Activated CD4-positive, alpha-beta T cell treated with anti-CD3 and anti-CD28 coated beads, Interleukin-2, amount 50 U/mL, for 1 hour (primary cell): ENCODE data around the gene ANKS6.
"Not testable (repeated sequence)": the region's sequence is repeated elsewhere in the genome, so short reads cannot be mapped to it uniquely, and the experiment has no call there.

Experiments used
- DNase-seq: peaks from one replicate; pipeline ENCODE4 v3.0.0-alpha.2; 2020

Gene ANKS6

GRCh38 chr9:98690686-98691085 is 105.7 kb downstream of the ANKS6 start:
- no peak for DNase-seq

- no peak for DNase-seq
Observed at GRCh38 chr9:98688710-98689495, 107.5 kb downstream of the ANKS6 start.

GRCh38 chr9:98687911-98688310 is 108.4 kb downstream of the ANKS6 start:
- DNase-seq, result no peak

GRCh38 chr9:98686961-98687855 is 109.1 kb downstream of the ANKS6 start:
- DNase-seq, result no peak

GRCh38 chr9:98684816-98685215 is 111.5 kb downstream of the ANKS6 start:
- DNase-seq, result not testable (repeated sequence)
